GM12891 (cell line): Measurements from ENCODE around the gene ATG5.

Source experiments
- POLR2A ChIP-seq: IDR thresholded peaks from 2 replicates; pipeline ENCODE4 v1.6.1; 2011; ENCODE audit warnings: low read depth, low read length, control low read depth
- POLR2AphosphoS5 ChIP-seq: IDR thresholded peaks from 2 replicates; pipeline ENCODE4 v1.6.1; 2011; ENCODE audit warnings: low read depth, low read length, control low read depth
- POU2F2 ChIP-seq: IDR thresholded peaks from 2 replicates; pipeline ENCODE4 v1.6.1; 2011; ENCODE audit warnings: low read depth, mild to moderate bottlenecking, control low read depth, low read length, moderate library complexity
- TAF1 ChIP-seq: IDR thresholded peaks from 2 replicates; pipeline ENCODE4 v1.6.1; 2011; ENCODE audit warnings: low read depth, low read length, control low read depth

DNA sequence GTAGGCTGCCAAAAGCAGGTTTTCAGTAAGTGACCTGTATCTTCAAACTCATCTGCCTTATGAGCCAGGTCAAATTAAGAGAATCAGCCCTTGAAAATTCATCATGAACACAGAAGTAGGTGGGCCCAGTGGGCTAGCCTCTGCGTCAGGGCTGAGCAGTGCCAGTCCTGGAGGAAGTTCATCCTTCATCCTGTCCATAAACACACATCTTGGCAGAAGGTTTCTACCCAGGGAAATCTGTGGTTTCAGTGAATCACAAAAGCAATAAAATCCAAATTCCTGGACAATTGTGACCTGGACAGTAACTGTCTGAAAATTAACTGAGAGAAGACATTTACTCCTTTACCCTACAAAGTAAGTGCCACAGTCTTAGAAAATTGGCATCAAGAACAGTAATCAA is 72.4 kb downstream of the ATG5 start:
- no peak for TF ChIP-seq POLR2AphosphoS5
- no peak for TF ChIP-seq POLR2A
- no peak for TF ChIP-seq POU2F2
- TF ChIP-seq TAF1, result no peak
